AG09319 (cell line): ENCODE results near the gene AFAP1.

Experiments
- DNase-seq: peaks from one replicate; pipeline ENCODE4 v3.0.0-alpha.2; 2010; ENCODE audit warnings: low read depth; ENCODE audit errors: extremely low read depth
- TF ChIP-seq, protein P1 (sequence below): IDR thresholded peaks from 2 replicates; pipeline ENCODE4 v1.5.1; 2011; ENCODE audit warnings: low read depth, mild to moderate bottlenecking, inconsistent platforms, low read length, moderate library complexity

AFAP1 gene

DNA sequence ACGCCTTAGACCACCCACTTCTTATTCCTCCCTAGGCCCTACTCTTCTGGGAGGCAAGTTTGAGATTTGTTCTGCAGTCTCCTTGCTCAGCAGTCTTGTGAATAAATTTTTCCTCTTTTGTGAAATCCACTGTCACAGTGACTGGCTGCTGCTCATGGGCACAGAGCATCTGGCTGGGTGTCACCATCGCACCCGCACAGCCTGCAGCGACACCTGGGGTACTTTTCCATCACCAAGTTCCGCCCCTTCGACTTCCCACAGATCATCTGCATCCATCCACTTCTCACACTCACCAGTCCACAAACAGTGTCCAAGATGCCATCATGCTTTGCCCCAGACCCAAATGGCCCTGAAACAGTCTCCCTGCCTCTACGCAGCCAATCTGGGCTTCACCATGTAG is 36.4 kb upstream of the AFAP1 start:
- TF ChIP-seq, protein P1, sequence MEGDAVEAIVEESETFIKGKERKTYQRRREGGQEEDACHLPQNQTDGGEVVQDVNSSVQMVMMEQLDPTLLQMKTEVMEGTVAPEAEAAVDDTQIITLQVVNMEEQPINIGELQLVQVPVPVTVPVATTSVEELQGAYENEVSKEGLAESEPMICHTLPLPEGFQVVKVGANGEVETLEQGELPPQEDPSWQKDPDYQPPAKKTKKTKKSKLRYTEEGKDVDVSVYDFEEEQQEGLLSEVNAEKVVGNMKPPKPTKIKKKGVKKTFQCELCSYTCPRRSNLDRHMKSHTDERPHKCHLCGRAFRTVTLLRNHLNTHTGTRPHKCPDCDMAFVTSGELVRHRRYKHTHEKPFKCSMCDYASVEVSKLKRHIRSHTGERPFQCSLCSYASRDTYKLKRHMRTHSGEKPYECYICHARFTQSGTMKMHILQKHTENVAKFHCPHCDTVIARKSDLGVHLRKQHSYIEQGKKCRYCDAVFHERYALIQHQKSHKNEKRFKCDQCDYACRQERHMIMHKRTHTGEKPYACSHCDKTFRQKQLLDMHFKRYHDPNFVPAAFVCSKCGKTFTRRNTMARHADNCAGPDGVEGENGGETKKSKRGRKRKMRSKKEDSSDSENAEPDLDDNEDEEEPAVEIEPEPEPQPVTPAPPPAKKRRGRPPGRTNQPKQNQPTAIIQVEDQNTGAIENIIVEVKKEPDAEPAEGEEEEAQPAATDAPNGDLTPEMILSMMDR = no peak
- DNase-seq = no peak

DNA sequence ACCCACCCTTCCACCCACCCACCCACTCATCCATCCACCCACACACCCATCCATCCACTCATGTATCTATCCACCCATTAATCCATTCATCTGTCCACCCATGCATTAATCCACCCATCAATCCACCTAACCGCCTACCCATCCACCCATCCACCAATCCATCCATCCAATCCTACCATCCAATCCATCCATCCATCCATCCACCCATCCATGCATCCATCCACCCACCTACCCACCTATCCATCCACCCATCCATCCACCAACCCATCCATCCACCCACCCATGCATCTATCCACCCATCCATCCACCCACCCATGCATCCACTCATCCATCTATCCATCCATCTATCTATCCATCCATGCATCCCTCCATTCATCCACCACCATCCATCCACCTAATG is 34.8 kb upstream of the AFAP1 start:
- TF ChIP-seq, protein P1 = no peak
- no peak for DNase-seq

DNA sequence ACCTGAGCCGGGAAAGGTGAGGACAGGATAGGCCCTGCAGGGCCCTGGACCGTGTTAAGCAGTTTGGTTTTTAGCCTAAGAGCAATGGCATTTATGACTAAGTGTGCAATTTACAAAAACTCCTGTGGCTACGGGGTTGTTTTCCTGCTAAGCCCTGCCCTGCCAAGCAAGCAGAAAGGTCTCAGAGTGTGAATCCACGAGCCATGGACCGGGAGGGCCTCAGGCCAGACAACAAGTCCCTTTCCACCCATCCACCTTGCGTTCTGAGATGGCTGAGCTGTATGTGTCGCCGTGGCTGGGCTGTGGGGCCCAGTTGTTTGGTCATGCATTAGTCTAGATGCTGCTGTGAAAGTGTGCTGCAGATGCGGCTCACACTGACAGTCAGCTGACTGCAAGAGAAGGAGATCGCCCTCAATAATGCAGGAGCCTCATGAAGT is 33.9 kb upstream of the AFAP1 start:
- no peak for DNase-seq
- TF ChIP-seq, protein P1 = no peak

GRCh38 chr4:7971881-7972500 is 32.3 kb upstream of the AFAP1 start:
- TF ChIP-seq, protein P1 = no peak
- DNase-seq = no peak

- TF ChIP-seq, protein P1 = no peak
Observed at GRCh38 chr4:7971159-7971631, 31.5 kb upstream of the AFAP1 start.

GRCh38 chr4:7970361-7970946 is 30.8 kb upstream of the AFAP1 start:
- DNase-seq = no peak
- TF ChIP-seq, protein P1 = no peak

More at GRCh38 chr4:7971159-7971631, 31.5 kb upstream of the AFAP1 start:
- no peak for DNase-seq

DNA sequence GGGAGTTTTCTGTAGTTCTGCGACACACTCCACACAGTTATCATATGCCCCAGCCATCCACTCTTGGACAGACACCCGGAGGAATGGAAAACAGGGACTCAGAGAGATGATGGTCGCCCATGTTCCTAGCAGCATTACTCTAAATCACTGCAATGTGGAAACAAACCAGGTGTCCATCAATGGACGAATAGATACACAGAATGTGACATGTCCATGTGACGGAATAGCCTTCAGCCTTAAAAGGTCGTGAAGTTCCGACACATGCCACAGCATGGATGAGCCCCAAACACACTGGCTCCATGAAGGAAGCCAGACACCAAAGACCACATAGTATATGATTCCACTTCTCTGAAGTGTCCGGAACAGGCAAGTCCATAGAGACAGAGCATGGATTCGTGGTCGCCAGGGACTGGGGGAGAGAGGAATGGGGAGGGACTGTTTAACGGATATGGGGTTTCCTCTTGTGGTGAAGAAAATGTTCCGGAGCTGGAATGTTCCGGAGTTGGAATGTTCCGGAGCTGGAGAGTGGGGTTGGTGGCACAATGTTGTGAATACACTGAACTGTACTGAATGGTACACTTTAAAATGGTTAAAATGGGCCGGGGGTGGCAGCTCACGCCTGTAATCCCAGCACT is 28.7 kb upstream of the AFAP1 start:
- TF ChIP-seq, protein P1 = no peak
- DNase-seq = no peak
